Activated T-cell treated with anti-CD3 and anti-CD28 coated beads, Interleukin-2, amount 50 U/mL, for 72 hours (primary cell): Measurements from ENCODE around the gene MN1. TPM values are rescaled to one million over a fixed set of nuclear protein-coding genes. Genes with fewer than 3 reads are reported as not detected.
"Not testable (repeated sequence)": the region's sequence is repeated elsewhere in the genome, so short reads cannot be mapped to it uniquely, and the experiment has no call there.

Source experiments
- ATAC-seq, 2 donors: fragments of 150-1000 bp; cut with Tn5 transposase; replicated peaks in 1 of 2; 2 replicates each; pipeline ENCODE4 v1.10.0; 2021; ENCODE audit warnings: moderate library complexity in 2 of 2, mild to moderate bottlenecking in 1 of 2
- DNase-seq, 2 donors: peaks; one replicate each; pipeline ENCODE4 v3.0.0; 2021 to 2022; ENCODE audit warnings: mixed read lengths in 1 of 2
- H3K27ac Mint-ChIP-seq: one replicate; pipeline ENCODE4 v1.8.0; 2022; ENCODE audit warnings: mild to moderate bottlenecking, moderate library complexity, mixed read lengths
- H3K27me3 Mint-ChIP-seq: one replicate; pipeline ENCODE4 v1.8.0; 2022; ENCODE audit warnings: low read depth, mixed read lengths
- H3K36me3 Mint-ChIP-seq, 2 donors: one replicate each; pipeline ENCODE4 v1.8.0; 2022; ENCODE audit warnings: mixed read lengths in 2 of 2, mild to moderate bottlenecking in 1 of 2; ENCODE audit not compliant: insufficient read depth in 2 of 2
- H3K4me1 Mint-ChIP-seq: one replicate; pipeline ENCODE4 v1.8.0; 2022; ENCODE audit warnings: low read depth, mixed read lengths
- H3K4me3 Mint-ChIP-seq, 2 donors: one replicate each; pipeline ENCODE4 v1.8.0; 2022; ENCODE audit warnings: mild to moderate bottlenecking in 2 of 2, mixed read lengths in 2 of 2, moderate library complexity in 2 of 2
- H3K9me3 Mint-ChIP-seq, 2 donors: one replicate each; pipeline ENCODE4 v1.8.0; 2022; ENCODE audit warnings: mixed read lengths in 2 of 2
- total RNA-seq, 2 donors: library from RNA; stranded (reverse); gene quantifications; one replicate each; pipeline ENCODE4 v1.2.3, GENCODE V29; 2022

MN1 gene
- total RNA-seq, 2 donors from 2014 or later: 0.02 to 0.14 TPM

DNA sequence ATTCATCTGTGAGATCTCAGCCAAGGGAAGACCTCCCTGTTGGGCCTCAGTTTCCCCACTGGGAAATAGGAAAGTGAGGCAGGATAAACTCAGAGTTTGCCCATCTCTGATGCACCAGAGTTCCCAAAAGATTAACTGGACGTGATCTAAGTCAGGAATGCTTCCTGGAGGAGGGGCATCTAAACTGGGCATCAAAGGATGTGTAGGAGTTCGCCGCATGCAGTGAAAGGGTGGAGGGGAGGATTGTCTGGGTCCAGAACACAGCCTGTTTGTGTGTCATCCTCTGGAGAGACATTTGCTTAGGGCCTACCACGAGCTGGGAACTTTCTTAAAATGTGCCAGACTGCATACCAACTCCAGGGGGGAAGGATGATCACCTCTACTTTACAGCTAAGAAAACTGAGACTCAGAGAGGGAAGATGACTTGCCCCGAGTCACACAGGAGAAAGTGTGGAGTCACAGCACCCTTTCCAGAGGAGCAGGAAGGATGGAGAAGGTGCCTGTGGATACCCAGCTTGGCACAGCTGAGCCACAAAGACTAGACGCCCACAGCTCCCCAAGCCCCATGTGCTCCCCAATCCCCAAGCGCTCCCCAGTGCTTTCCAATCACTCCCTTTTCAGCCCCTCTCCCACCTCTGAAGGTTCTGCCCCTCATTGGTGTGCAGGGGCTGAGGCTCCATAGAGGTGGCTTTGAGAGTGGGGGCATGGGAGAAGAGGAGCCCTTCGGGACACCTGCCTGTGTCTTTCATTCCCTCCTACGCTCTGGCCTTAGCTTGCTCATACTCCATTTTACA lies 50.1 kb downstream of the MN1 start:
- H3K4me3 Mint-ChIP-seq: no peak overlapping the region
- no peak overlapping the region for H3K27ac Mint-ChIP-seq
- H3K4me1 Mint-ChIP-seq: no peaks in the 10 kb centered on the region
- ATAC-seq (no peak), DNase-seq (no peak)
- H3K9me3 Mint-ChIP-seq: no peaks in the 10 kb centered on the region
- no peaks in the 10 kb centered on the region for H3K36me3 Mint-ChIP-seq
- H3K27me3 Mint-ChIP-seq: peaks cover 25% of the 10 kb centered on the region

GRCh38 chr22:27750584-27751265 lies 50.8 kb downstream of the MN1 start:
- no peak overlapping the region for H3K4me3 Mint-ChIP-seq
- no peak for ATAC-seq
- no peaks in the 10 kb centered on the region for H3K36me3 Mint-ChIP-seq
- H3K27ac Mint-ChIP-seq: no peak overlapping the region
- no peak for DNase-seq
- H3K9me3 Mint-ChIP-seq: no peaks in the 10 kb centered on the region
- H3K27me3 Mint-ChIP-seq: peaks cover 25% of the 10 kb centered on the region
- H3K4me1 Mint-ChIP-seq: no peaks in the 10 kb centered on the region

DNA sequence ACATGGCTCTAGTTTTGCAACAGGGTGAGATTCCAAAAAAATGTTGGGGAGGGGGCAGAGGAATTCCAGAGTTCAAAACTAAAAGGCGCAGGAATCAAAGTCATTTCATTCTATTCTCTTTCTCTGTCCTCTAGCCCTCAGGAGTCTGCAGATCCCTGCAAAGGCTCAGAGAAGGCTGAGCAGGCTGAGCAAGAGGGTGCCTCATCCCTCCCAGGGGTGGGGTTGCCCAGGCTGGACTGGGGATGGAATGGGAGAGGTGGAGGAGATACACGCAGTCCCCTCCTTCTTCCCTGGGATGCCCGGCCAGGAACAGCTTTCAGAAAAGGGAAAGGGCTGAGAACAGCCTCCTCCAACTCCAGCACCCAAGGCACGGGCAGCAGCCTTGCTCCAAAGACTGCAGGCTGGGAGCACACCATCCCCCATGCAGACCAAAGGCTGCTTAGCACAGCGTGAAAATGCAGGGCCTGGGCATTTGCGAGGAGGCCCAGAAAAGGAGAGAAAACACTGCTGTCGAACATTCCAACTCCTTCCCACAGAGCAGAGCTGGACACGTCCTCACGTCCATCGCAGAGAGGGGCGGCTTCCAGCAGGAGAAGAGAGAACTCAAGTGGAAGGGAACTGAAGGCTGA lies 51.8 kb downstream of the MN1 start:
- H3K36me3 Mint-ChIP-seq: no peaks in the 10 kb centered on the region
- H3K9me3 Mint-ChIP-seq: no peaks in the 10 kb centered on the region
- ATAC-seq (no peak), DNase-seq (no peak)
- H3K4me1 Mint-ChIP-seq: no peaks in the 10 kb centered on the region
- peaks cover 25% of the 10 kb centered on the region for H3K27me3 Mint-ChIP-seq
- H3K4me3 Mint-ChIP-seq: no peak overlapping the region
- H3K27ac Mint-ChIP-seq: no peak overlapping the region

DNA sequence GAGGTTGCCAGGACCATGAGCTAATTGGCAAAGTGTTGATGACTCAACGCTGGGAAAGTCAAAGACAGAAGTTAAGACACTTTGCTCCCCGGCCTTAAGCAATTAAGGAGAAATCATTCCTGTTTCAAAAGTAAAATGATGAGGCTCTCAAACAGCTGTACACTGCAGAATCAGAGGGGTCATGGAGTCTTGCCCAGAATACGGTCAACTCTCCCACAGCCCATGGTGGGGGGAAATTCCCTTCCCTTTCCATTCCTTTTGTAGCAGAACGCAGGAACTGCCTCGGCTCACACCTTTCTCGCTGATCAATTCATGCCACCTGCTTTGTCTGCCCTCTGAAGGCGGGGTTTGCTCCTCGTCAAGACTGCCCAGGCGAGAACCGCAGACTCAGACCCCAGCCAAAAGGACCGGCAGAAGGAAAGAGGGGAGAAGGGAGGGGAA lies 52.8 kb downstream of the MN1 start:
- Mint-ChIP-seq H3K36me3 (no peaks in the 10 kb centered on the region), H3K4me1 (no peaks in the 10 kb centered on the region), H3K27ac (no peak overlapping the region), H3K27me3 (peaks cover 25% of the 10 kb centered on the region), H3K9me3 (no peaks in the 10 kb centered on the region), H3K4me3 (no peak overlapping the region)
- ATAC-seq (no peak), DNase-seq (no peak)

- Mint-ChIP-seq H3K9me3 (no peaks in the 10 kb centered on the region), H3K4me1 (no peaks in the 10 kb centered on the region), H3K36me3 (no peaks in the 10 kb centered on the region), H3K27me3 (peaks cover 25% of the 10 kb centered on the region), H3K4me3 (no peak overlapping the region), H3K27ac (no peak overlapping the region)
- DNase-seq (no peak), ATAC-seq (no peak)
Observed at GRCh38 chr22:27748349-27748748, 53.2 kb downstream of the MN1 start.

GRCh38 chr22:27747396-27748221 lies 53.9 kb downstream of the MN1 start:
- ATAC-seq (no peak), DNase-seq (no peak)
- no peak overlapping the region for H3K4me3 Mint-ChIP-seq

GRCh38 chr22:27746918-27747317 lies 54.6 kb downstream of the MN1 start:
- Mint-ChIP-seq H3K36me3 (no peaks in the 10 kb centered on the region), H3K9me3 (no peaks in the 10 kb centered on the region), H3K27me3 (peaks cover 25% of the 10 kb centered on the region), H3K4me3 (no peak overlapping the region), H3K4me1 (no peaks in the 10 kb centered on the region), H3K27ac (no peak overlapping the region)
- ATAC-seq: no peak
- DNase-seq: no peak

More at GRCh38 chr22:27747396-27748221, 53.9 kb downstream of the MN1 start:
- H3K4me1 Mint-ChIP-seq: no peaks in the 10 kb centered on the region
- peaks cover 25% of the 10 kb centered on the region for H3K27me3 Mint-ChIP-seq
- H3K27ac Mint-ChIP-seq: no peak overlapping the region
- no peaks in the 10 kb centered on the region for H3K36me3 Mint-ChIP-seq
- H3K9me3 Mint-ChIP-seq: no peaks in the 10 kb centered on the region

- Mint-ChIP-seq H3K9me3 (no peaks in the 10 kb centered on the region), H3K4me3 (no peak overlapping the region), H3K4me1 (no peaks in the 10 kb centered on the region), H3K27me3 (peaks cover 25% of the 10 kb centered on the region), H3K27ac (no peak overlapping the region), H3K36me3 (no peaks in the 10 kb centered on the region)
- no peak for ATAC-seq
- no peak for DNase-seq
Observed at GRCh38 chr22:27745809-27746208, 55.7 kb downstream of the MN1 start.

- peaks cover 0 to under 1% of the 10 kb centered on the region in 2 donors for H3K36me3 Mint-ChIP-seq
- no peaks in the 10 kb centered on the region for H3K4me1 Mint-ChIP-seq
- no peak overlapping the region for H3K27ac Mint-ChIP-seq
- no peak overlapping the region for H3K4me3 Mint-ChIP-seq
- no peak for DNase-seq
- peaks cover 25% of the 10 kb centered on the region for H3K27me3 Mint-ChIP-seq
- no peak for ATAC-seq
- peaks cover 0 to 2% of the 10 kb centered on the region in 2 donors for H3K9me3 Mint-ChIP-seq
Observed at GRCh38 chr22:27745154-27745553, 56.4 kb downstream of the MN1 start.

GRCh38 chr22:27744078-27744477 lies 57.5 kb downstream of the MN1 start:
- not testable (repeated sequence) for ATAC-seq

GRCh38 chr22:27740202-27740748 lies 61.3 kb downstream of the MN1 start:
- Mint-ChIP-seq H3K4me1 (no peaks in the 10 kb centered on the region), H3K9me3 (peaks cover 0 to 9% of the 10 kb centered on the region in 2 donors), H3K27me3 (no peaks in the 10 kb centered on the region), H3K4me3 (no peak overlapping the region), H3K27ac (no peak overlapping the region), H3K36me3 (peaks cover 0 to 1% of the 10 kb centered on the region in 2 donors)
- DNase-seq (no peak), ATAC-seq (no peak)

More at GRCh38 chr22:27744078-27744477, 57.5 kb downstream of the MN1 start:
- H3K27ac Mint-ChIP-seq, H3K4me1 Mint-ChIP-seq, H3K9me3 Mint-ChIP-seq, DNase-seq, H3K4me3 Mint-ChIP-seq, H3K36me3 Mint-ChIP-seq: not testable (repeated sequence)
- peaks cover 16% of the 10 kb centered on the region for H3K27me3 Mint-ChIP-seq

GRCh38 chr22:27737521-27737920 lies 64.0 kb downstream of the MN1 start:
- DNase-seq (no peak), ATAC-seq (no peak)
- no peak overlapping the region for H3K4me3 Mint-ChIP-seq
- peaks cover 0 to 9% of the 10 kb centered on the region in 2 donors for H3K9me3 Mint-ChIP-seq
- H3K27ac Mint-ChIP-seq: no peak overlapping the region
- H3K4me1 Mint-ChIP-seq: no peaks in the 10 kb centered on the region
- H3K27me3 Mint-ChIP-seq: no peaks in the 10 kb centered on the region
- peaks cover 0 to 1% of the 10 kb centered on the region in 2 donors for H3K36me3 Mint-ChIP-seq
